ENCODE measurements around the gene SNRPA. TPM values are rescaled to one million over a fixed set of nuclear protein-coding genes. Genes with fewer than 3 reads are reported as not detected.
"Not testable (repeated sequence)": the region's sequence is repeated elsewhere in the genome, so short reads cannot be mapped to it uniquely, and the experiment has no call there.

SNRPA gene
- polyA plus RNA-seq, 10 donors = 51.6 to 95.0 (median 67.9) TPM

DNA sequence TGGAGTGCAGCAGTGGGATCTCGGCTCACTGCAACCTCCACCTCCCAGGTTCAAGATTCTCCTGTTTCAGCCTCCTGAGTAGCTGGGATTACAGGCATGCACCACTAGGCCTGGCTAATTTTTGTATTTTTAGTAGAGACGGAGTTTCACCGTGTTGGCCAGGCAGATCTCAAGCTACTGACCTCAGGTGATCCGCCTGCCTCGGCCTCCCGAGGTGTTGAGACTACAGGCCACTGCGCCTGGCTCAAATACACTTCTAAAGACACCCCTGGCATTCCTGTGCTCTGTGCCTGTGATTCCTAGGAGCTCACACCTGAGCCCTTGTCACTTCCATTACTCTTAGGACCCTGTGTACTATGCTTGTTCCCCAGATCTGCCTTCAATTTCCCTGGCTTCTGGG lies 61.6 kb downstream of the SNRPA start:
- DNase-seq = not testable (repeated sequence)

- no peak for DNase-seq
Observed at GRCh38 chr19:40813182-40813581, 62.2 kb downstream of the SNRPA start.

Other genes with a start within 250 kb of the SNRPA start
- 10 to 100 TPM; 14.7 to 31.7 (median 19.0) TPM for gene SHKBP1, start 174.3 kb upstream of the SNRPA start, polyA plus RNA-seq (ENCODE audit: insufficient read length in 10 of 10)
- gene LTBP4, start 149.8 kb upstream of the SNRPA start, polyA plus RNA-seq (ENCODE audit: insufficient read length in 10 of 10) = 100 to 1,000 TPM; 157 to 405 (median 220) TPM
- gene NUMBL, start 60.6 kb upstream of the SNRPA start, polyA plus RNA-seq (ENCODE audit: insufficient read length in 10 of 10) = 10 to 100 TPM; 22.0 to 37.8 (median 28.3) TPM
- 10 to 100 TPM; 15.8 to 22.0 (median 19.0) TPM for gene COQ8B, start 34.3 kb upstream of the SNRPA start, polyA plus RNA-seq (ENCODE audit: insufficient read length in 10 of 10)
- 10 to 100 TPM in 5 of 10 donors, 1 to 10 TPM in 5; 7.9 to 11.6 (median 10.0) TPM for gene ITPKC, start 34.1 kb upstream of the SNRPA start, polyA plus RNA-seq (ENCODE audit: insufficient read length in 10 of 10)
- gene ACTMAP, start 726 bp upstream of the SNRPA start, polyA plus RNA-seq (ENCODE audit: insufficient read length in 10 of 10) = 10 to 100 TPM in 5 of 10 donors, 1 to 10 TPM in 5; 7.1 to 12.4 (median 10.1) TPM
- gene MIA, start 24.3 kb downstream of the SNRPA start, polyA plus RNA-seq (ENCODE audit: insufficient read length in 10 of 10) = 1 to 10 TPM; 1.0 to 3.9 (median 2.3) TPM
- 1 to 10 TPM; 7.1 to 9.6 (median 8.6) TPM for gene RAB4B, start 27.0 kb downstream of the SNRPA start, polyA plus RNA-seq (ENCODE audit: insufficient read length in 10 of 10)
- 10 to 100 TPM; 38.4 to 59.6 (median 46.3) TPM for gene EGLN2, start 48.0 kb downstream of the SNRPA start, polyA plus RNA-seq (ENCODE audit: insufficient read length in 10 of 10)
- under 1 TPM in 3 of 10 donors, not detected in 7; 0.18 to 0.29 (median 0.24) TPM for gene CYP2A6, start 99.2 kb downstream of the SNRPA start, polyA plus RNA-seq (ENCODE audit: insufficient read length in 10 of 10)
- gene CYP2A7, start 131.0 kb downstream of the SNRPA start, polyA plus RNA-seq (ENCODE audit: insufficient read length in 10 of 10) = not detected
- gene CYP2B6, start 240.1 kb downstream of the SNRPA start, polyA plus RNA-seq (ENCODE audit: insufficient read length in 10 of 10) = under 1 TPM in 1 of 10 donors, not detected in 9; 0.13 TPM

Data from muscle of back (tissue), 11 donors.